Measurements from ENCODE around the gene MBNL2.

Gene MBNL2

DNA sequence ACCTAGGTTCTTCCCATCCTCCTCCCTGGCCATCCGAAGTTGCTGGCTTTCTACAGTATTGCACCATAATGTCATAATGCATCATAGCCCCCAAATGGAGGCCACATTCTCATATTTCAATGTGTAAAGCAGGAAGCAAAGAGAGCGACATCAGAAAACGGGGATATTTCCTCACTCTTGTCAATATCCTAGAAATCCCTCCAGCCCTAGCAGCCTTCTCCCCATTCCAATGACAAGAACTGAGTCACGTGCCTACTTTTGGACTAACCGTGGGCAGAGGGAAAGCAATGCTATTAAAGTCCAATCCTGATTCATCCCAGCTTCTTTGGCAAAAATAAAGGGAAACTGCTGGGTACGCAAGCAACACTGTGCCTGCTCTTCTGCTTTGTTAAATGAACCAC, 207.5 kb downstream of the MBNL2 start:
- DNase-seq, result no peak

DNA sequence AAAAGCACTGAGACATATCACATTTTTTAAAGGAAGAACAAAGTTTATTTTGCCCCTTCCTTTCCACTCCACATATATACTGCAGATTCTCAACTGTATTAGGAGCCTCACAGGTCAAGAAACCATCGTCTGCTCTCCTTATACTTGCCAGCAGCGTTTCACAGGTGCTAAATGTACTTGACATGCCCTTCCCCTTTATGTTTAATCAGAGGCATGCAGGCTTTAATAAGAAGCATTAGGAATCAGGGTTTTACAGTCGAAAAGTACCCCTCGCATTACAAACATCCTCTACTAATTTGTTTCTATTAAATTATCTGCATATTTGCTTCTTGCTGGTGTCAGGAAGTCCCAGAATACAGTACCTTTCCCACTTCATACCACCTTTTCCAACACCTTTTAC, 208.2 kb downstream of the MBNL2 start:
- DNase-seq, result no peak

DNA sequence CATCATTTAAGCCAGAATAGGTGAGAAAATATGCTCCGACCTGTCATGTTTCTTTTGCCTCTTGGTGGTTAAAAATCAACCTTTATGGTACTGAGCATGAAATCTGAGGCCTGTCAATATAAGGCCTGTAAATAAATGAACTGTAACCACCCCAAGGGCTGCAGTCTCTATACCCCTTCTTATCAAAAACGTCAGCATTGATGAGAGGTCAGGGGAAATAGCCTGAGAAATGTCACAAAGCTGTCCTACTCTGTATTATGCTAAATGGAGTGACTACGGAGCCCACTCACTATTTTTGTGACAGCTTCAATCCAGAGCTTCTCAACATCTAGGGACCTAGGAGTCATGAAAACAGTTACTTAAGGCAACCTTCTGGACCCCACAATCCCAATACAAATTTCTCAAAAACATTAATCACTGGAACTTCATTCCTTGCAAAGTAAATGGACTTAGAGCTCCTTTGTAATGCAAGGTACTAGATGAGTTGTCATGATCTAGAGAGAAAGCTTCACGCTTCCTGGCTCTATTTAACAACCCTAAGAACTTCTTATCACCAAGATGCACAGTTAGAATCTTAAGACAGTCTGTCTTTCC, 209.1 kb downstream of the MBNL2 start:
- DNase-seq, result no peak

DNA sequence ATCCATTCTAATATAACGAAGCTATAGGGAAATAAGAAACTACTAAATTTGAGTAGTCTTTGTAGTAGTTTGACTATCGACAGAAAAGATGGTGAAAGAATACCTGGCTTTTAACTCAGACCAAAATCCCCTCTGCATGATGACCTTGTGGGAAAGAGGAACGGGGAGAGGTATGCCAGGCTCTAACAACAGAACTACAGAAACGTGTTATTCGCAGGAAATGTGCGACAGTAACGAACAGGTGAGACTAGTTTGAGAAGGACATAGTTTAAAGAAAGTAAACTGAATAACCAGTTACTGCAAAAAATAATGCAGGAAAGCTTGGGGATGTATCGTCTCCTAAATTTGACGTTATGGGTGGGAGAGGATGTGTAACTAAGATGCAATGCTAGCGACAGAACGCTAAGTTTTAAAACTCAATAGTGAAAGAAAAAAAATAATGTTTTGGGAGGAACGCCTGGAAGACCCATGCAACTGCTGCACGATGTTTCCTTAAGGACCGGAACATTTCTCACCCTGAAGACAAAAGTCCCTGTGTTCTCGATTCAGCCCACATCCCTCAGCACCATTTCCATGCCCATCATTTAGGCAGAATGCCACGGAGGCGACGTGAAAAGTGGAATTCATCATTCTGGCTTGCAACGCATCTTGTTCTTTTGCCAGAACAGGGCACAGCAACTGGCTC, 210.2 kb downstream of the MBNL2 start:
- DNase-seq, result no peak

DNA sequence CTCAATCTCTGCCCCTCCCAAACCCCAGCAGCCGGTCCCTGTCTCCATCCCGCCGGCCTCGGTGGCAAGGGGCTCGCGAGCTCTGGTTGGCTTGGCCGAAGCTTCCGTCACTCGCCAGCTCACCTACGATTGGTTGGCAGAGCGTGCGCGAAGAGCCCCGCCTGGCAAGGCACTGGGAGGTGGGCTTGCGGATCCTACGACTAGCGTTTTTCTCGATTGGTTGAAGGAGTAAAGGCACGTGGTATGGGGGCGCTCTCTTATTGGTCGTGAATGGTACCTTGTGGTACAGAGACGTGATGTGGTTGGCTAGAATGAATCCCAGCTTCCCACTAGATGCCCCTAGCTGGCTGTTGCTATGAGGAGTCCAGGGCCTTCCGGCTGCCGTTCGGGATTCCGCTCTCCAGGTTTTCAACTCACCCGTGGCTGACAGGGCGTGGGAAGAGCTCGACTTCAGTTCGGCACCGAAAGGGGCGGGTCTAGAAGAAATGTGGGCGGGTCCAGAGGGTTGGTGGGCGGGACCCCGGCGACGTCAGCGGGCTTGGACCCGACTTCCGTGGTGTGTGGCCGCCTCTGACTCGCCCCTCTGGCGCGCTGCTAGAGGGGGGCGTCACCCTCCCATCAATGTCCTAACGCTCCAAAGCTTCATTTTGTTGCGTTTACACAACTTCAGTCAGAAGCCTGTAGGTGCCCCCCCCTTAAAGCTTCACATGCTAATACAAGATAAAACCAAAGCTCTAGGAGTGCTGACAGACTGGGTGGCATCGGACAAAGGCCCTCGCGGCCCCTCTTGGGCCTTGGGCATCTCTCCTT, 211.0 kb downstream of the MBNL2 start:
- peak; percentile 99 for DNase-seq

DNA sequence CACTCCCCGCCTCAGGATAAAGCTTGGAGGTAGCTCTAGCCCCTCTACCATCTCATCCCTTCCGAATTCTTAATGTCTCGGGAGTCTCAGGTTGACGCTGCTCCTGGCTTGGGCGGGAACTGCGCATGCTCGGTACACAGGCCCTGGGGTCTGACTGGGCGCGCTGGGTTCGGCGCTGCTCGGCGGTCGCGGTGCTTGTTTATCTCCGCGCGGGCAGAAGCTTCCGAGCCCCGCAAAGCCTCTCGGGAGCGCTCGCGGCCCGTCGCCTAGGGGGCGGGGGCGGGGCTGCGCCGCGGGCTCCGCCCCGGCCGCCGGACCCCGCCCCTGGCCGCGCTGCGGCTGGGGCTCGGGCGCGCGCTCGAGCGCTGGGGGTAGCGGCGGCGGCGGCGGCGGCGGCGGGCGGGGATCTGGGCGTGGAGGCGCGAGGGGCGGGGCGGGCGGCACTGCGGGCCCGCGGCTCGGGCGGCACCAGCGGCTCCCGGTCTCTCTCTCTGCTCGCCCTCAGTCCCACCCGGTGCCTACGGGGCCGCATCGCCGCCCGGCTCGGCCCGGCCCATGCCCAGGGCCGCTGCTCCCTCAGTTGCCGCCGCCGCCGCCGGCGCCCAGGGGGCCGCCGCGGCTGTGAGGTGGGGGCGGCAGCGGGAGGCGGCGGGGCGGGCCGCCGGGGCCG, 211.7 kb downstream of the MBNL2 start, which contains the start of gene RAP2A:
RAP2A (plus strand) TSS at position 443 of the 670 bp plus-strand sequence. CDS start 302 bp downstream, outside the sequence.
- peak; percentile 88 for DNase-seq

DNA sequence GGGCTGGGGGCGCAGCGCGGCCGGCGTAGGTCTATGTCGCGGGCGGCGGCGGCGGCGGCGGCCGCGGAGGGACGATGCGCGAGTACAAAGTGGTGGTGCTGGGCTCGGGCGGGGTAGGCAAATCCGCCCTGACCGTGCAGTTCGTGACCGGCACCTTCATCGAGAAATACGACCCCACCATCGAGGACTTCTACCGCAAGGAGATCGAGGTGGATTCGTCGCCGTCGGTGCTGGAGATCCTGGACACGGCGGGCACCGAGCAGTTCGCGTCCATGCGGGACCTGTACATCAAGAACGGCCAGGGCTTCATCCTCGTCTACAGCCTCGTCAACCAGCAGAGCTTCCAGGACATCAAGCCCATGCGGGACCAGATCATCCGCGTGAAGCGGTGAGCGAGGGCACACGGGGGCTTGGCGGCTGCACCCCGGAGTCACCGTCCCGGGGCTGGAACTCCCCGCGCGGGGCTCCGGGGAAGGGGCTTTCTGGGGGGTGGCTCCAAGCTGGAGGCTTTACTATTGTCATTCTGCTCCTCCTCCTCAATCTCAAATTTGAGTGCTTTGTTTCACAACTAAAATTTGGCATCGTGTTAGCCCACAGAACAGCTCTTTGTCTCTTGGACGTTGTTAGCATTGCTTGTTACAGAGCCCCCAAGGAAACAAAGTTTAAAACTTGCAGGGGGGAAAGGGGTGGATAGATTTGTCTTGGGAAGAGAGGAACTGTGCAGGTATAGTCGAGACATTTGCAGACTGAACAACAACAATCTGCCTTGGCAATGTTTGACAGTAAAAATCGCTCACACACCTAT, 212.5 kb downstream of the MBNL2 start:
- DNase-seq, result no peak

DNA sequence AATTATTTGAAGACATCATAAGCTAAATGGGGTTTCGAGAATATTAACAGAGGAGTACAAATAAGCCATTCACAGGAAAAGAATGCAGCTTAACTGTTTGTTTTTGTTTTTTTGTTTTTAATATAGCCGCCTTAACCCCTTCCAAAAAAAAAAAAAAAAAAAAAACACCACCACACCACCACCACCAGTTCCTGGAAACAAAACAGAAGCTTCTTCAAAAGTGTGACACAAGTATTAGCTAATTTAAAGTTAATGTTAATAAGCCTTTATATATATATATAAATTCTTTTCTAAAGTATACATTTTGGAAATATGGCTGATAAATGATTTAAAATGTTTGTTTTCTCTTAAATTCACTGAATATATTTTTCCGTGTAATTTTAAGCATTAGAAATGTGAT, 213.2 kb downstream of the MBNL2 start:
- no peak for DNase-seq

DNA sequence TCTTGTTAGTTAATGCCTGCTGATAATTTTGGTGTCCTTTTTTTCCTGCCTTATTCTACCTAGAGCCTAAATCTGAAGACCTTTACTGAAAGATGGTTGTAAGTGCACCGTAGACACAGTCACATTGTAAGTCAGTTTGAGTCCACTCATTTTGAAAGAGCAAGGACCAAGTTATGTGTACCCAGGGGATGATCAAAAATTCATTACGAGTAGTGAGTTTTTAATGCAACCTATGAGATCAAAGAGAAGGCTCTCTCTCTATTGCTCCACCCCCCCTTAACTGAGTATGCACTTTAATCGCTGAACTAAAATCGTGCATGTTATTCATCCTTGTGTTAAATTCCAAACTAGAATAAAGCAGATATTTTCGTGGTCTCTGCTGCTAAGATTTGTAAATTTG, 213.7 kb downstream of the MBNL2 start:
- no peak for DNase-seq

DNA sequence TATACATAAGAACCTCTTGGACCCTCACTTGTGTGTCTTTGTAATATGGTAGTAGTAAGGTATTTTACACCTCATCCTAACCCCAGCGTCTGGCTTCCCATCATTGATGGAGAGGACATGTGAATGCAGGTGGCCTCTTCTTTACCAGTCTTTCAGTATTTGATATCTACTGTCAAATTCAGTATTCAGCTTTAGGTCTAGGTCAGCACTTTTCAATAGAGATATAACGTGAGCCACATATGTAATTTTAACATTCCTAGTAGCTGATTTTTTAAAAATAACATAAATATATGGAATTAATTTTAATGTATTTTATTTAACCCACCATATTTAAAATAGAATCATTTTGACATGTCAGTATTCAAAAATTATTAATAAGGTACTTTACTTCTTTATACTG, 214.7 kb downstream of the MBNL2 start:
- DNase-seq, result no peak

DNA sequence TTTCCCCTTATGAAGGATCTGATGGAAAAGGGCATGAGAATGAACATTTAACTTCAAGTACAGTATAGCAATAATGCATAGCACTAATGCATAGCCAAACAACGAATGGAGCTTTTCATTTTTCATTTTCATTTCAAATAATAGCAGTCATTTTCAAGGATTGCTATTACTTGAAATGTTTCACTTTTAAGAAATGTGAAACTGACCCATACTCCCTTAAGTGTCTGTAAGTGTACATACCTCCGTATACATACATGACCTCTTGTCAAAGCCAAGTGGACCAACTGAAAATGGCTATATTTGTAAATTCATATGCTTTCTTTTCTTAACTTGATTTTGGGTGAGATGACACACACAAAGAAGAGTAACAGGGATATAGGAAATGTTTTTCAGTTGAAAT, 215.6 kb downstream of the MBNL2 start:
- no peak for DNase-seq

DNA sequence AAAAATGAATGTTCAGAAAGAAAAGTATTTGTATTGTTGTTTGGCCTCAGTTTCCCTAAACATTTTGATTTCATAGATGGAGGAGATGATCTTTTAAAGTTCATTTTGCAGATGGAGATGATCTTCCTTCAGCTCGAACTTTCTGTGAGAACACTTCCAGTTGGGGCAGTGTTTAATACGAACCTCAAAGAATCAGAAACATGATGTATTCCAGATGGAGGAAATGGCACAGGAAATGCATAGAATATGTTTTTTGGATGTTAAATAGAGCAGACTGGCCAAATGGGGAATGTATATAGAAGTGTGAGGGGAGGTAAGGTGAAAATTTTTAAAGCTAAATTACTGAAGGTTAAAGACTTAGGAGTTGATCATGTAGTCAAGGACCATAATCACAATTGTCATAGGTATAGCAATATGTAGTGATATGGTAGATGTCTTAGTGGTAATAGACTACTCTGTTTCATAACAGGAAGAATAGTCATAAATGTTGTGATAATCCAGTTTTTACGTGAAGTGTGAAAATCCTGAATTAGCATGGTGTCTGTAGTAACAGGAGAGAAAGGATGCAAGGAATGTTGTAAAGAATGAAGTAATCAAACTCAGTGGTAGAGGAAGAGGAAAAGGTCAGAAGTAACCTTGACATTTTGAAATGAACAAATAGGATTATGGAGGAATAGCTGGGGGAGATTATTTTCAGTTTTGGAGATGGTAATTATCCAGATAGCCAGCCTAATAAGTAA, 216.9 kb downstream of the MBNL2 start:
- DNase-seq, result no peak

DNA sequence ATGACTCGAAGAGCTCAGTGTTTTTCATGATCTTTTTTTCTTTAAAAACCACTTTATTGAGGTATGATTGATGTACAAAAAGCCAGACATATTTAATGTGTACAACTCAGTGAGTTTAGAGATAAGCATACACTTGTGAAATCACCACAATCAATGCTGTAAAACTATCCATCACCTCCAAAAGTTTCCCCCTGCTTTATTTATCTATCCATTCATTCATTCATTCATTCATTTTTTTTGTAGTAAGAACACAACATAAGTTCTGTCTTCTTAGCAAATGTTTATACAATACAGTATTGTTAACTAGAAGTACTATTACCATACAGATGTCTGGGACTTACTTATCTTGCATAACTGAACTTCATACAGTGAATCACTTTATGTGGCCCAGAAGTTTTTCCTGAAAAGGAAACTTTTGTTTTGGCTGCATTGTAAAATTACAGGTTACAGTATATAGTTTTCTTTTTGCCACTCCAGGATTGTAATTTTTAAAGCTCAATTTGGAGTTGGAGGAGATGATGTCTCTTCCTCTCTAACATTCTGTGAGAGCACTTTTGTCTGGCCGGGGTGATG, 218.6 kb downstream of the MBNL2 start:
- DNase-seq, result no peak

DNA sequence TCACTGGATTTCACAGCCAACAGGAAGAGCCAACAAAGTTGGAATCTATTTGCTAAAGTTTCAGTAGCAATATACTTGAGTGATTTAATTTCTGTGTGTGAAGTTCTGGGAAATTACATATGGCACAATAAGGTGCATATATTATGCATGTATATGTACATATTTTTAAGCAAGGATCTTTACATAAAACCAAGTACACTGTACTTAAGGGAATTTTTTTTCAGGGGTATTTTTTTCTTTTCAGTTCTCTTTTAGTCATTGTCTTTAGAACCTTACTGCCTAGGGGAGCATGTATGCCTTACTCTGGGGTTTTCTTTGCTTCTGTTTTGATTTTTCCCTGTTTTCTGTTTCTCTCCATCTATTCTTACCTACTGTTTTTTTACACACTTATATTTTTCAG, 219.2 kb downstream of the MBNL2 start:
- no peak for DNase-seq
